Stimulated activated CD8-positive, alpha-beta memory T cell treated with anti-CD3 and anti-CD28 coated beads, Interleukin-2, amount 100 ng/mL, for 48 hours (primary cell): Measurements from ENCODE around the gene SMAD3.

Experiments used
- DNase-seq, 2 donors: peaks; one replicate each; pipeline ENCODE4 v3.0.0-alpha.2; 2020; ENCODE audit warnings: low read depth in 2 of 2

SMAD3 gene

GRCh38 chr15:67036775-67037555 lies 28.4 kb upstream of the SMAD3 start:
- DNase-seq = no peak

GRCh38 chr15:67037694-67038093 lies 27.7 kb upstream of the SMAD3 start:
- DNase-seq = no peak

GRCh38 chr15:67038736-67039135 lies 26.7 kb upstream of the SMAD3 start:
- no peak for DNase-seq

- DNase-seq = no peak
Observed at GRCh38 chr15:67039384-67040075, 25.9 kb upstream of the SMAD3 start.

GRCh38 chr15:67040277-67040676 lies 25.1 kb upstream of the SMAD3 start:
- no peak for DNase-seq

- no peak for DNase-seq
Observed at GRCh38 chr15:67042551-67043142, 22.8 kb upstream of the SMAD3 start.

- no peak for DNase-seq
Observed at GRCh38 chr15:67043939-67044771, 21.2 kb upstream of the SMAD3 start.

GRCh38 chr15:67047149-67047661 lies 18.2 kb upstream of the SMAD3 start:
- DNase-seq = no peak

GRCh38 chr15:67048281-67049279 lies 16.8 kb upstream of the SMAD3 start:
- DNase-seq = no peak

- DNase-seq = no peak
Observed at GRCh38 chr15:67049351-67050044, 15.9 kb upstream of the SMAD3 start.

- no peak for DNase-seq
Observed at GRCh38 chr15:67050062-67050461, 15.3 kb upstream of the SMAD3 start.

GRCh38 chr15:67050522-67051087 lies 14.8 kb upstream of the SMAD3 start:
- DNase-seq = no peak

GRCh38 chr15:67051088-67052045 lies 14.0 kb upstream of the SMAD3 start:
- no peak for DNase-seq

GRCh38 chr15:67054676-67055075 lies 10.7 kb upstream of the SMAD3 start:
- no peak for DNase-seq

- no peak for DNase-seq
Observed at GRCh38 chr15:67059127-67059553, 6.3 kb upstream of the SMAD3 start.

- no peak for DNase-seq
Observed at GRCh38 chr15:67061811-67062368, 3.5 kb upstream of the SMAD3 start.

GRCh38 chr15:67062369-67062985 lies 2.9 kb upstream of the SMAD3 start:
- no peak for DNase-seq
